Kasumi-1 (cell line): ENCODE data around the gene GNG12.

Experiments used
- DNase-seq, 2 experiments: peaks; one replicate each; lab custom pipeline; 2025; lab: John Stamatoyannopoulos, UW

GNG12 gene

GRCh38 chr1:67814121-67814772, 19.0 kb downstream of the GNG12 start:
- no peak for DNase-seq

GRCh38 chr1:67812226-67812625, 21.0 kb downstream of the GNG12 start:
- DNase-seq = no peak

- DNase-seq = no peak
Observed at GRCh38 chr1:67811781-67812180, 21.5 kb downstream of the GNG12 start.

- no peak for DNase-seq
Observed at GRCh38 chr1:67809887-67810286, 23.4 kb downstream of the GNG12 start.

GRCh38 chr1:67807282-67807681, 26.0 kb downstream of the GNG12 start:
- DNase-seq = no peak

GRCh38 chr1:67804710-67805109, 28.6 kb downstream of the GNG12 start:
- no peak for DNase-seq

GRCh38 chr1:67803380-67804279, 29.6 kb downstream of the GNG12 start:
- no peak for DNase-seq

GRCh38 chr1:67802565-67802964, 30.7 kb downstream of the GNG12 start:
- DNase-seq = no peak

- no peak for DNase-seq
Observed at GRCh38 chr1:67801903-67802302, 31.4 kb downstream of the GNG12 start.

- no peak for DNase-seq
Observed at GRCh38 chr1:67795179-67795912, 37.9 kb downstream of the GNG12 start.

- DNase-seq = no peak
Observed at GRCh38 chr1:67793562-67793961, 39.7 kb downstream of the GNG12 start.

- no peak for DNase-seq
Observed at GRCh38 chr1:67792741-67793458, 40.4 kb downstream of the GNG12 start.

- no peak for DNase-seq
Observed at GRCh38 chr1:67792103-67792502, 41.2 kb downstream of the GNG12 start.

- no peak for DNase-seq
Observed at GRCh38 chr1:67791686-67792085, 41.6 kb downstream of the GNG12 start.

- DNase-seq = no peak
Observed at GRCh38 chr1:67791261-67791660, 42.0 kb downstream of the GNG12 start.

GRCh38 chr1:67790201-67790692, 43.0 kb downstream of the GNG12 start:
- no peak for DNase-seq

GRCh38 chr1:67789551-67789950, 43.7 kb downstream of the GNG12 start:
- no peak for DNase-seq

- DNase-seq = no peak
Observed at GRCh38 chr1:67788904-67789303, 44.4 kb downstream of the GNG12 start.

- DNase-seq = no peak
Observed at GRCh38 chr1:67788238-67788790, 45.0 kb downstream of the GNG12 start.

- DNase-seq = no peak
Observed at GRCh38 chr1:67787746-67788145, 45.5 kb downstream of the GNG12 start.
